ENCODE results near the gene NDST3.

GRCh38 chr4:118012142-118012541, 22.1 kb upstream of the NDST3 start:
- TF ChIP-seq POLR2AphosphoS5 (IDR thresholded peaks at IDR 0.05; ENCODE audit: borderline replicate concordance, low read depth, low read length) (no peak), EZH2 (IDR thresholded peaks at IDR 0.05) (no peak)
